Lower leg skin (tissue), 4 donors: ENCODE results near the gene MEI4. TPM values are rescaled to one million over a fixed set of nuclear protein-coding genes. Genes with fewer than 3 reads are reported as not detected.

Experiments
- DNase-seq, 2 donors: peaks; one replicate each; pipeline ENCODE4 v3.0.0-alpha.2; 2019; ENCODE audit warnings: low spot score in 2 of 2
- H3K4me3 ChIP-seq: fragments of 200-600 bp; sonication (generic); 2 replicates; pipeline ENCODE4 v1.5.1; 2017; ENCODE audit warnings: mild to moderate bottlenecking, low read depth; ENCODE audit not compliant: poor library complexity, severe bottlenecking
- CTCF ChIP-seq, 3 donors: fragments of 450-650 bp; IDR thresholded peaks; one replicate each; pipeline ENCODE4 v1.5.1; 2016; ENCODE audit warnings: antibody characterized with exemption in 3 of 3, mild to moderate bottlenecking in 3 of 3, moderate library complexity in 2 of 3
- POLR2A ChIP-seq, 2 donors: fragments of 450-650 bp; IDR thresholded peaks; one replicate each; pipeline ENCODE4 v1.6.1; 2016 to 2017; ENCODE audit warnings: antibody characterized with exemption in 2 of 2, mild to moderate bottlenecking in 1 of 2, moderate library complexity in 1 of 2
- WGBS, 2 donors: methylation state at CpG; one replicate each; pipeline ENCODE4 v1.1.5; 2018; 5-methylcytosine and 5-hydroxymethylcytosine counted together
- intact Hi-C: fragments of 100-400 bp; cut with DNase I; formaldehyde crosslinking; loops from one replicate; pipeline ENCODE4 v1.15.0; 2023; ENCODE audit warnings: low total_unique reads
- total RNA-seq, 4 donors: library from RNA; depleted of rRNA; stranded (reverse); fragments of >200 nt; gene quantifications; one replicate each; pipeline ENCODE4 v1.1.0, GENCODE V29; 2016

Gene MEI4
- total RNA-seq, 4 donors from 2014 or later = 0.05 TPM; not detected in 3

- no peak overlapping the region for H3K4me3 ChIP-seq
- TF ChIP-seq CTCF (IDR thresholded peaks at IDR 0.05) (no peak), POLR2A (IDR thresholded peaks at IDR 0.05) (no peak)
- 79% methylated on average over 6 of the region's 6 CpGs for WGBS, 2 donors
- no peak for DNase-seq
- intact Hi-C loops = no loop called here
These were observed 144.3 kb downstream of the MEI4 start for GRCh38 chr6:77796824-77797809.

- DNase-seq = no peak
- 82 to 83% methylated on average over 1 of the region's 1 CpG for WGBS, 2 donors
- TF ChIP-seq CTCF (IDR thresholded peaks at IDR 0.05) (no peak), POLR2A (IDR thresholded peaks at IDR 0.05) (no peak)
- no peak overlapping the region for H3K4me3 ChIP-seq
- intact Hi-C loops = no loop called here
These were observed 159.5 kb downstream of the MEI4 start for GRCh38 chr6:77812304-77812703.

GRCh38 chr6:77813090-77813489, 160.3 kb downstream of the MEI4 start:
- TF ChIP-seq POLR2A (IDR thresholded peaks at IDR 0.05) = no peak
- TF ChIP-seq CTCF (IDR thresholded peaks at IDR 0.05) = no peak
- no peak for DNase-seq
- intact Hi-C loops = no loop called here
- WGBS, 2 donors = 84 to 94% methylated on average over 1 of the region's 1 CpG
- H3K4me3 ChIP-seq = no peak overlapping the region

- WGBS, 2 donors = 95 to 97% methylated on average over 1 of the region's 1 CpG
- DNase-seq = no peak
- intact Hi-C loops = no loop called here
- TF ChIP-seq CTCF (IDR thresholded peaks at IDR 0.05) (no peak), POLR2A (IDR thresholded peaks at IDR 0.05) (no peak)
- H3K4me3 ChIP-seq = no peak overlapping the region
These were observed 161.3 kb downstream of the MEI4 start for GRCh38 chr6:77814119-77814518.

GRCh38 chr6:77815531-77815930, 162.7 kb downstream of the MEI4 start:
- TF ChIP-seq POLR2A (IDR thresholded peaks at IDR 0.05) = no peak
- TF ChIP-seq CTCF (IDR thresholded peaks at IDR 0.05) = no peak
- no peak for DNase-seq
- intact Hi-C loops = no loop called here
- H3K4me3 ChIP-seq = no peak overlapping the region
